SK-N-SH treated with all-trans-retinoic acid at 6 μM for 48 hours (cell line): Measurements from ENCODE around the gene LAMA1.

Experiments used
- CREB5 ChIP-seq: fragments of 250-450 bp; sonication (Bioruptor Pico); IDR thresholded peaks from 2 replicates; pipeline ENCODE4 v1.5.1; 2020; ENCODE audit warnings: low read depth, mild to moderate bottlenecking, moderate library complexity
- GLIS3 ChIP-seq: fragments of 250-450 bp; sonication (Bioruptor Pico); IDR thresholded peaks from 2 replicates; pipeline ENCODE4 v1.5.0; 2020; ENCODE audit warnings: mild to moderate bottlenecking, moderate library complexity
- PATZ1 ChIP-seq: fragments of 250-450 bp; sonication (Bioruptor Pico); IDR thresholded peaks from 2 replicates; pipeline ENCODE4 v1.8.0; 2020; ENCODE audit warnings: mild to moderate bottlenecking, moderate library complexity, borderline replicate concordance
- PPARA ChIP-seq: fragments of 250-450 bp; sonication (Bioruptor Pico); IDR thresholded peaks from 2 replicates; pipeline ENCODE4 v1.5.0; 2020; ENCODE audit warnings: mild to moderate bottlenecking, borderline replicate concordance
- ZNF8 ChIP-seq: fragments of 450-650 bp; formaldehyde crosslinking; IDR thresholded peaks from 2 replicates; pipeline ENCODE4 v1.5.0; 2020; ENCODE audit warnings: mild to moderate bottlenecking, moderate library complexity

GRCh38 chr18:7049951-7050350, 67.6 kb downstream of the LAMA1 start:
- no peak for TF ChIP-seq PATZ1 (CRISPR knock-in tag)
- no peak for TF ChIP-seq ZNF8 (CRISPR knock-in tag)
- TF ChIP-seq GLIS3: no peak
- TF ChIP-seq PPARA (CRISPR knock-in tag): no peak
- TF ChIP-seq CREB5 (CRISPR knock-in tag): no peak
